H9 (cell line): ENCODE results near the gene PLCH1. TPM values are rescaled to one million over a fixed set of nuclear protein-coding genes. Genes with fewer than 3 reads are reported as not detected.

Source experiments
- DNase-seq: peaks from one replicate; pipeline ENCODE4 v3.0.0-alpha.2; 2017
- H2AFZ ChIP-seq: one replicate; pipeline ENCODE4 v1.6.1; 2013; ENCODE audit warnings: mild to moderate bottlenecking, low read length, control low read depth, moderate library complexity
- H2AK5ac ChIP-seq: 2 replicates; pipeline ENCODE4 v1.6.1; 2013; ENCODE audit warnings: low read length, control low read depth, mixed read lengths; ENCODE audit not compliant: insufficient read length
- H2BK120ac ChIP-seq: one replicate; pipeline ENCODE4 v1.6.1; 2013; ENCODE audit warnings: low read depth, mild to moderate bottlenecking, low read length, control low read depth, inconsistent platforms; ENCODE audit not compliant: poor library complexity, severe bottlenecking
- H2BK12ac ChIP-seq: 2 replicates; pipeline ENCODE4 v1.6.1; 2013; ENCODE audit warnings: low read length, control low read depth, mixed read lengths, low read depth; ENCODE audit not compliant: insufficient read length
- H2BK15ac ChIP-seq: 2 replicates; pipeline ENCODE4 v1.6.1; 2013; ENCODE audit warnings: low read depth, low read length, control low read depth
- H2BK20ac ChIP-seq: one replicate; pipeline ENCODE4 v1.6.1; 2013; ENCODE audit warnings: low read depth, mild to moderate bottlenecking, low read length, control low read depth, inconsistent platforms; ENCODE audit not compliant: poor library complexity, severe bottlenecking
- H2BK5ac ChIP-seq: 2 replicates; pipeline ENCODE4 v1.6.1; 2013; ENCODE audit warnings: low read length, control low read depth, mixed read lengths; ENCODE audit not compliant: insufficient read length
- H3K14ac ChIP-seq: 2 replicates; pipeline ENCODE4 v1.6.1; 2013; ENCODE audit warnings: low read length, control low read depth; ENCODE audit not compliant: insufficient read depth
- H3K18ac ChIP-seq: 2 replicates; pipeline ENCODE4 v1.6.1; 2013; ENCODE audit warnings: low read depth, mild to moderate bottlenecking, mixed read lengths, low read length, control low read depth; ENCODE audit not compliant: insufficient read length
- H3K23ac ChIP-seq: 2 replicates; pipeline ENCODE4 v1.6.1; 2013; ENCODE audit warnings: low read length, control low read depth, mixed read lengths, low read depth; ENCODE audit not compliant: insufficient read length
- H3K23me2 ChIP-seq: 2 replicates; pipeline ENCODE4 v1.6.1; 2013; ENCODE audit warnings: low read depth, mild to moderate bottlenecking, mixed read lengths, low read length, control low read depth; ENCODE audit not compliant: insufficient read length, poor library complexity, severe bottlenecking
- H3K27ac ChIP-seq: 2 replicates; pipeline ENCODE4 v1.5.1; 2013; ENCODE audit warnings: low read length, control low read depth, mixed read lengths, low read depth; ENCODE audit not compliant: insufficient read length
- H3K27me3 ChIP-seq: 2 replicates; pipeline ENCODE4 v1.6.1; 2013; ENCODE audit warnings: low read length, control low read depth, inconsistent platforms; ENCODE audit not compliant: insufficient read depth
- H3K4ac ChIP-seq: 2 replicates; pipeline ENCODE4 v1.6.1; 2013; ENCODE audit warnings: low read depth, mild to moderate bottlenecking, control low read depth, inconsistent platforms, low read length, moderate library complexity
- H3K4me1 ChIP-seq: 2 replicates; pipeline ENCODE4 v1.6.1; 2013; ENCODE audit warnings: low read length, control low read depth, inconsistent platforms; ENCODE audit not compliant: insufficient read depth
- H3K4me2 ChIP-seq: 2 replicates; pipeline ENCODE4 v1.6.1; 2013; ENCODE audit warnings: low read length, control low read depth, mixed read lengths; ENCODE audit not compliant: insufficient read length, insufficient read depth
- H3K56ac ChIP-seq: 2 replicates; pipeline ENCODE4 v1.6.1; 2013; ENCODE audit warnings: low read depth, mild to moderate bottlenecking, mixed read lengths, low read length, control low read depth; ENCODE audit not compliant: insufficient read length
- H3K79me1 ChIP-seq: 2 replicates; pipeline ENCODE4 v1.6.1; 2013; ENCODE audit warnings: low read depth, mild to moderate bottlenecking, moderate library complexity, low read length, control low read depth, inconsistent platforms; ENCODE audit not compliant: insufficient read depth, poor library complexity, severe bottlenecking
- H3K79me2 ChIP-seq: 2 replicates; pipeline ENCODE4 v1.6.1; 2013; ENCODE audit warnings: low read length, control low read depth, inconsistent platforms; ENCODE audit not compliant: insufficient read depth
- H3K9ac ChIP-seq: 2 replicates; pipeline ENCODE4 v1.6.1; 2013; ENCODE audit warnings: low read length, control low read depth, mixed read lengths; ENCODE audit not compliant: insufficient read length; ENCODE audit errors: extremely low read depth
- H3K9me3 ChIP-seq: one replicate; pipeline ENCODE4 v1.6.1; 2013; ENCODE audit warnings: low read depth, low read length, inconsistent platforms; ENCODE audit not compliant: control insufficient read depth
- H3T11ph ChIP-seq: one replicate; pipeline ENCODE4 v1.6.1; 2013; ENCODE audit warnings: mild to moderate bottlenecking, low read length, control low read depth, inconsistent platforms
- H4K20me1 ChIP-seq: one replicate; pipeline ENCODE4 v1.6.1; 2013; ENCODE audit not compliant: control insufficient read depth, insufficient read length, insufficient read depth
- H4K5ac ChIP-seq: 2 replicates; pipeline ENCODE4 v1.6.1; 2013; ENCODE audit warnings: low read depth, mild to moderate bottlenecking, mixed read lengths, low read length, control low read depth; ENCODE audit not compliant: insufficient read length
- H4K8ac ChIP-seq: replicated peaks from 2 replicates; pipeline ENCODE4 v1.6.1; 2013; ENCODE audit warnings: low read length, control low read depth, mixed read lengths, low read depth; ENCODE audit not compliant: insufficient read length
- H4K91ac ChIP-seq: 2 replicates; pipeline ENCODE4 v1.6.1; 2013; ENCODE audit warnings: low read depth, mild to moderate bottlenecking, moderate library complexity, mixed read lengths, low read length, control low read depth; ENCODE audit not compliant: insufficient read length
- H3K27ac Mint-ChIP-seq, 3 experiments: 2 replicates in 2 of 3; 3 replicates in 1 of 3; pipeline ENCODE4 v1.8.0; 2020 to 2021; ENCODE audit warnings: mixed read lengths in 3 of 3, mild to moderate bottlenecking in 1 of 3, moderate library complexity in 1 of 3
- H3K27me3 Mint-ChIP-seq: 2 replicates; pipeline ENCODE4 v1.8.0; 2021; ENCODE audit warnings: low read depth, mild to moderate bottlenecking, moderate library complexity, mixed read lengths
- H3K36me3 Mint-ChIP-seq, 3 experiments: 2 replicates in 2 of 3; 3 replicates in 1 of 3; pipeline ENCODE4 v1.8.0; 2020 to 2021; ENCODE audit warnings: low read depth in 3 of 3, mixed read lengths in 3 of 3; ENCODE audit not compliant: insufficient read depth in 1 of 3
- H3K4me1 Mint-ChIP-seq, 2 experiments: 2 replicates each; pipeline ENCODE4 v1.8.0; 2020; ENCODE audit warnings: mixed read lengths in 2 of 2
- H3K4me3 Mint-ChIP-seq, 2 experiments: 2 replicates in 1 of 2; 3 replicates in 1 of 2; pipeline ENCODE4 v1.8.0; 2020 to 2021; ENCODE audit warnings: mild to moderate bottlenecking in 2 of 2, mixed read lengths in 2 of 2, moderate library complexity in 1 of 2
- H3K9me3 Mint-ChIP-seq, 2 experiments: 2 replicates in 1 of 2; 3 replicates in 1 of 2; pipeline ENCODE4 v1.8.0; 2020; ENCODE audit warnings: mild to moderate bottlenecking in 2 of 2, mixed read lengths in 2 of 2, moderate library complexity in 1 of 2
- WGBS: extraction: QIAGEN DNeasy Blood & Tissue Kit; methylation state at CpG from one replicate; pipeline ENCODE4 v1.1.7; 2013; ENCODE audit warnings: missing lambda C conversion rate, low lambda C conversion rate, mixed read lengths; ENCODE audit not compliant: insufficient read length; ENCODE audit errors: extremely low coverage; 5-methylcytosine and 5-hydroxymethylcytosine counted together
- total RNA-seq: library from RNA; stranded (reverse); gene quantifications from 2 replicates; pipeline ENCODE4 v1.2.1, GENCODE V29; 2021
- TF ChIP-seq, protein P1 (sequence below): fragments of 200-600 bp; sonication (generic); conservative IDR thresholded peaks from 3 replicates; pipeline ENCODE4 v1.8.0; 2021; ENCODE audit warnings: antibody characterized with exemption, mild to moderate bottlenecking

Gene PLCH1
- total RNA-seq, 1 experiment from 2014 or later: 19.0 TPM

DNA sequence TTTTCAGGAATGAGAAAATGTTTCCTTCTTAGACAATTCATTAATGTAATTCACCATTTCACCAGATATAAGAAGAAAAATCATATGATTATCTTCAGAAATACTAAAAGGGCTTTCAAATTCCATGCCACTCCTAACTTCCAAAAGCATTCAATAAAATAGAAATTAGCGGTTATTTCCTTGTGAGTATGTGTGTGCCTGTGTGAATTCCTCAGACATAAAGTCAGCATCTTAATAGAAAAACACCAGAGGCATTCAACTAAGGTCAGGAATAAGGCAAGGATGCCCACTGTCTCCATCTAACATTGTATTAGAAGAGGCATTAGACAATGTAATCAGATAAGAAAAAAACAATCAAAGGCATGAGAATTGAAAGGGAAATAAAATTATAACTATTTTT, 88.4 kb downstream of the PLCH1 start:
- H3K27me3 ChIP-seq: no peaks in the 10 kb centered on the region
- no peak overlapping the region for H2AK5ac ChIP-seq
- no peaks in the 10 kb centered on the region for H3K23me2 ChIP-seq
- H3K4me3 Mint-ChIP-seq: no peak overlapping the region
- no peak overlapping the region for H3K56ac ChIP-seq
- DNase-seq: no peak
- no peaks in the 10 kb centered on the region for H3K4me1 ChIP-seq
- H2BK20ac ChIP-seq: no peak overlapping the region
- no peak overlapping the region for H2BK120ac ChIP-seq
- H3T11ph ChIP-seq: no peak overlapping the region
- no peaks in the 10 kb centered on the region for H3K27me3 Mint-ChIP-seq
- no peak overlapping the region for H3K4me2 ChIP-seq
- no CpG with 5 or more reads among the region's 1 CpG for WGBS
- no peak overlapping the region for H2AFZ ChIP-seq
- no peak overlapping the region for H3K9ac ChIP-seq
- no peaks in the 10 kb centered on the region for H3K79me1 ChIP-seq
- H4K5ac ChIP-seq: no peak overlapping the region
- peaks cover 2 to 6% of the 10 kb centered on the region in 2 experiments for H3K4me1 Mint-ChIP-seq
- H3K27ac ChIP-seq: no peak overlapping the region
- no peak overlapping the region for H2BK15ac ChIP-seq
- H3K4ac ChIP-seq: no peak overlapping the region
- TF ChIP-seq, protein P1, sequence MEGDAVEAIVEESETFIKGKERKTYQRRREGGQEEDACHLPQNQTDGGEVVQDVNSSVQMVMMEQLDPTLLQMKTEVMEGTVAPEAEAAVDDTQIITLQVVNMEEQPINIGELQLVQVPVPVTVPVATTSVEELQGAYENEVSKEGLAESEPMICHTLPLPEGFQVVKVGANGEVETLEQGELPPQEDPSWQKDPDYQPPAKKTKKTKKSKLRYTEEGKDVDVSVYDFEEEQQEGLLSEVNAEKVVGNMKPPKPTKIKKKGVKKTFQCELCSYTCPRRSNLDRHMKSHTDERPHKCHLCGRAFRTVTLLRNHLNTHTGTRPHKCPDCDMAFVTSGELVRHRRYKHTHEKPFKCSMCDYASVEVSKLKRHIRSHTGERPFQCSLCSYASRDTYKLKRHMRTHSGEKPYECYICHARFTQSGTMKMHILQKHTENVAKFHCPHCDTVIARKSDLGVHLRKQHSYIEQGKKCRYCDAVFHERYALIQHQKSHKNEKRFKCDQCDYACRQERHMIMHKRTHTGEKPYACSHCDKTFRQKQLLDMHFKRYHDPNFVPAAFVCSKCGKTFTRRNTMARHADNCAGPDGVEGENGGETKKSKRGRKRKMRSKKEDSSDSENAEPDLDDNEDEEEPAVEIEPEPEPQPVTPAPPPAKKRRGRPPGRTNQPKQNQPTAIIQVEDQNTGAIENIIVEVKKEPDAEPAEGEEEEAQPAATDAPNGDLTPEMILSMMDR: no peak
- no peak overlapping the region for H2BK12ac ChIP-seq
- no peaks in the 10 kb centered on the region for H4K20me1 ChIP-seq
- no peak overlapping the region for H3K18ac ChIP-seq
- H3K79me2 ChIP-seq: no peaks in the 10 kb centered on the region
- no peaks in the 10 kb centered on the region for H3K36me3 Mint-ChIP-seq
- no peaks in the 10 kb centered on the region for H3K9me3 Mint-ChIP-seq
- H3K14ac ChIP-seq: no peak overlapping the region
- no peak overlapping the region for H4K8ac ChIP-seq
- H4K91ac ChIP-seq: no peak overlapping the region
- H2BK5ac ChIP-seq: no peak overlapping the region
- H3K9me3 ChIP-seq: no peaks in the 10 kb centered on the region
- H3K23ac ChIP-seq: no peak overlapping the region
- H3K27ac Mint-ChIP-seq: no peak overlapping the region
